Ishikawa (cell line): ENCODE data around the gene KCNH2.

Source experiments
- CEBPB ChIP-seq: IDR thresholded peaks from 2 replicates; pipeline ENCODE4 v1.6.1; 2012
- CREB1 ChIP-seq: IDR thresholded peaks from 2 replicates; pipeline ENCODE4 v1.6.1; 2012; ENCODE audit warnings: low read depth
- EGR1 ChIP-seq: IDR thresholded peaks from 2 replicates; pipeline ENCODE4 v1.6.1; 2012
- EP300 ChIP-seq: IDR thresholded peaks from 2 replicates; pipeline ENCODE4 v1.6.1; 2012; ENCODE audit warnings: borderline replicate concordance
- FOXM1 ChIP-seq: IDR thresholded peaks from 2 replicates; pipeline ENCODE4 v1.6.1; 2012; ENCODE audit warnings: low read depth, borderline replicate concordance
- MAX ChIP-seq: IDR thresholded peaks from 2 replicates; pipeline ENCODE4 v1.6.1; 2012
- NFIC ChIP-seq: IDR thresholded peaks from 2 replicates; pipeline ENCODE4 v1.6.1; 2012
- RAD21 ChIP-seq: IDR thresholded peaks from 2 replicates; pipeline ENCODE4 v1.6.1; 2012; ENCODE audit warnings: low read depth
- REST ChIP-seq: IDR thresholded peaks from 2 replicates; pipeline ENCODE4 v1.6.1; 2012; ENCODE audit warnings: low read depth, mild to moderate bottlenecking
- TAF1 ChIP-seq: IDR thresholded peaks from 2 replicates; pipeline ENCODE4 v1.6.1; 2012; ENCODE audit warnings: low read depth, mild to moderate bottlenecking
- TCF12 ChIP-seq: IDR thresholded peaks from 2 replicates; pipeline ENCODE4 v1.6.1; 2012; ENCODE audit warnings: low read depth
- TEAD4 ChIP-seq: IDR thresholded peaks from 2 replicates; pipeline ENCODE4 v1.6.1; 2012
- USF1 ChIP-seq: IDR thresholded peaks from 2 replicates; pipeline ENCODE4 v1.6.1; 2012
- YY1 ChIP-seq: IDR thresholded peaks from 2 replicates; pipeline ENCODE4 v1.6.1; 2012; ENCODE audit warnings: low read depth
- ZBTB7A ChIP-seq: IDR thresholded peaks from 2 replicates; pipeline ENCODE4 v1.6.1; 2012; ENCODE audit warnings: low read depth

Gene KCNH2

GRCh38 chr7:150962553-150963399 lies 15.3 kb downstream of the KCNH2 start:
- TF ChIP-seq RAD21 = peak; percentile 92
- no peak for TF ChIP-seq USF1

GRCh38 chr7:150962290-150962552 lies 15.9 kb downstream of the KCNH2 start:
- TF ChIP-seq TCF12 (no peak), NFIC (no peak), RAD21 (no peak), FOXM1 (no peak), MAX (no peak), EGR1 (no peak), CEBPB (no peak), TAF1 (no peak), YY1 (no peak), ZBTB7A (no peak), REST (no peak), EP300 (no peak), TEAD4 (no peak), CREB1 (no peak), USF1 (no peak)

- TF ChIP-seq TCF12 = no peak
- TF ChIP-seq TEAD4 = no peak
- TF ChIP-seq CREB1 = no peak
- TF ChIP-seq MAX = no peak
- TF ChIP-seq USF1 = no peak
- TF ChIP-seq TAF1 = no peak
- TF ChIP-seq NFIC = peak; percentile 41; the same call in 1 of the 2 replicates
These were observed 16.4 kb downstream of the KCNH2 start for GRCh38 chr7:150961510-150962289.

GRCh38 chr7:150959739-150960734 lies 18.1 kb downstream of the KCNH2 start:
- TF ChIP-seq TAF1 (no peak), ZBTB7A (no peak), EP300 (no peak), YY1 (no peak), TEAD4 (no peak), USF1 (no peak), EGR1 (no peak), REST (no peak), CREB1 (no peak), RAD21 (no peak), NFIC (no peak), TCF12 (no peak), CEBPB (no peak), MAX (no peak), FOXM1 (no peak)
